SK-N-SH treated with all-trans-retinoic acid at 6 μM for 48 hours (cell line): Measurements from ENCODE around the gene ADGRG1.

Experiments used
- ATAC-seq: fragments of 200-7000 bp; cut with Tn5 transposase; 3 replicates; pipeline ENCODE4 v1.9.1; 2020; ENCODE audit warnings: mild to moderate bottlenecking, moderate library complexity
- ARNTL ChIP-seq: fragments of 450-650 bp; formaldehyde crosslinking; IDR thresholded peaks from 2 replicates; pipeline ENCODE4 v1.5.0; 2020; ENCODE audit warnings: low read depth, mild to moderate bottlenecking, moderate library complexity, borderline replicate concordance
- BACH2 ChIP-seq: fragments of 250-450 bp; sonication (Bioruptor Pico); IDR thresholded peaks from 2 replicates; pipeline ENCODE4 v1.9.0; 2021; ENCODE audit warnings: mild to moderate bottlenecking, borderline replicate concordance
- CSDC2 ChIP-seq: fragments of 250-450 bp; sonication (Bioruptor Pico); IDR thresholded peaks from 2 replicates; pipeline ENCODE4 v1.5.0; 2020; ENCODE audit warnings: mild to moderate bottlenecking, moderate library complexity
- CSRNP3 ChIP-seq: fragments of 250-450 bp; sonication (Bioruptor Pico); IDR thresholded peaks from 2 replicates; pipeline ENCODE4 v1.5.1; 2021; ENCODE audit warnings: mild to moderate bottlenecking, moderate library complexity
- ESRRG ChIP-seq: fragments of 250-450 bp; sonication (Bioruptor Pico); IDR thresholded peaks from 2 replicates; pipeline ENCODE4 v1.6.1; 2021; ENCODE audit warnings: mild to moderate bottlenecking
- POU6F1 ChIP-seq: fragments of 250-450 bp; sonication (Bioruptor Pico); IDR thresholded peaks from 2 replicates; pipeline ENCODE4 v1.8.0; 2021; ENCODE audit warnings: low read depth, mild to moderate bottlenecking, moderate library complexity, borderline replicate concordance
- PPARA ChIP-seq: fragments of 250-450 bp; sonication (Bioruptor Pico); IDR thresholded peaks from 2 replicates; pipeline ENCODE4 v1.5.0; 2020; ENCODE audit warnings: mild to moderate bottlenecking, borderline replicate concordance
- SNAI2 ChIP-seq: fragments of 250-450 bp; sonication (Bioruptor Pico); IDR thresholded peaks from 2 replicates; pipeline ENCODE4 v1.5.0; 2020; ENCODE audit warnings: mild to moderate bottlenecking, moderate library complexity
- TCF4 ChIP-seq: fragments of 250-450 bp; sonication (Bioruptor Pico); IDR thresholded peaks from 2 replicates; pipeline ENCODE4 v1.8.0; 2021; ENCODE audit warnings: mild to moderate bottlenecking, moderate library complexity, borderline replicate concordance
- TOX ChIP-seq: fragments of 250-450 bp; sonication (Bioruptor Pico); IDR thresholded peaks from 2 replicates; pipeline ENCODE4 v1.8.0; 2021; ENCODE audit warnings: mild to moderate bottlenecking, moderate library complexity, borderline replicate concordance
- ZC3H10 ChIP-seq: fragments of 250-450 bp; sonication (Bioruptor Pico); IDR thresholded peaks from 2 replicates; pipeline ENCODE4 v1.5.1; 2021; ENCODE audit warnings: mild to moderate bottlenecking, moderate library complexity
- ZFP3 ChIP-seq: fragments of 250-450 bp; sonication (Bioruptor Pico); IDR thresholded peaks from 2 replicates; pipeline ENCODE4 v1.5.0; 2020; ENCODE audit warnings: mild to moderate bottlenecking, moderate library complexity
- ZFP30 ChIP-seq: fragments of 450-650 bp; formaldehyde crosslinking; IDR thresholded peaks from 2 replicates; pipeline ENCODE4 v1.5.0; 2022; ENCODE audit warnings: mild to moderate bottlenecking, moderate library complexity
- ZNF565 ChIP-seq: fragments of 450-650 bp; formaldehyde crosslinking; conservative IDR thresholded peaks from 2 replicates; pipeline ENCODE4 v1.5.0; 2020; ENCODE audit warnings: low read depth, mild to moderate bottlenecking, moderate library complexity
- ZNF70 ChIP-seq: fragments of 450-650 bp; formaldehyde crosslinking; IDR thresholded peaks from 2 replicates; pipeline ENCODE4 v1.5.0; 2020; ENCODE audit warnings: mild to moderate bottlenecking, moderate library complexity
- ZNF8 ChIP-seq: fragments of 450-650 bp; formaldehyde crosslinking; IDR thresholded peaks from 2 replicates; pipeline ENCODE4 v1.5.0; 2020; ENCODE audit warnings: mild to moderate bottlenecking, moderate library complexity
- TF ChIP-seq, protein P1 (sequence below): fragments of 250-450 bp; sonication (Bioruptor Pico); IDR thresholded peaks from 2 replicates; pipeline ENCODE4 v1.5.1; 2020; ENCODE audit warnings: low read depth, mild to moderate bottlenecking, moderate library complexity
- TF ChIP-seq, protein P2 (sequence below): fragments of 250-450 bp; sonication (Bioruptor Pico); IDR thresholded peaks from 2 replicates; pipeline ENCODE4 v1.8.0; 2020; ENCODE audit warnings: mild to moderate bottlenecking, moderate library complexity, borderline replicate concordance
- TF ChIP-seq, protein P3 (sequence below): fragments of 250-450 bp; sonication (Bioruptor Pico); IDR thresholded peaks from 2 replicates; pipeline ENCODE4 v1.5.0; 2020; ENCODE audit warnings: mild to moderate bottlenecking, moderate library complexity

ADGRG1 gene

DNA sequence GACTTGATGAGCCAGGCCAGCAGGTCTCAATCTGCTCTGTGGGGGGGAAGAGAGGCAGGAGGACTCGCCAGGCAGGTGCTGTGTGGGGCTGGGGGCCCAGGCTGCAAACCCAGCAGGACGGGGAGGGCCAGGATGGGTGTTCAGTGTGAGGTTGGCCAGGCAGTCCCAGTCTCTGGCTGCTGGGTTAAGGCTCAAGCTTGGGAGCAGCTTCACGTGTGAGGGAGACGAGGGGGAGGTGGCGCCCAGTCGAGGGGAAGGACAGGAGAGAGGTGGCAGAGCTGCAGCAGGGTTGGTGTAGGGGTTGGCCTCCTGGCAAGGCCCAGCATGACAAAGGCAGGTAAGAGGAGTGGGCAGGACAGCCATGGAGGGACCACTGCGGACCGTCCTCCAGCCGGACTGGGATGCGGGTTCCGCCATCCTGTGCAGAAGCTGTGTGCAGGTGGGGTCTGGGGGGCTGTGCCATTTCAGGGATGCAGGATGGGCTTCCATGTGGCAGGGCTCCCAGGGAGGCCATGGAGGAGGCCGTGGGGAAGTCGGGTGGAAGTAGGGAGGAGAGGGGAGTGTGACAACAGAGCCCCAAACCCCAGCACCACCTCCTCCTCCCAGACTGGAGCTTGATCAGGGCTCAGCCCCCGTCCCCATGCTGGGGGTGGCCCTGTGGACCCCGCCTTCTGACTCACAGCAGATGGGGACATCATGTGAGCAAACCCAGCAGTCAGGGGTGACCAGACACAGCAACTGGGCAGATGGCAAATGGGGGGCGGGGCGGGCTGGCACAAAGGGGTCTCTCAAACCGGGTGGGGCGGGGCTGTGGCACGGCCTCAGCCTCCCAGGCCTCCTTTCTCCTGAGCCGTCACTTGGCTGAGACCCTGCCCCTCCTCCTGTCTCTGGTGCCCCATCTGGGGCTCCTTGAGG lies 2.8 kb downstream of the ADGRG1 start (continued):
- TF ChIP-seq, protein P1, sequence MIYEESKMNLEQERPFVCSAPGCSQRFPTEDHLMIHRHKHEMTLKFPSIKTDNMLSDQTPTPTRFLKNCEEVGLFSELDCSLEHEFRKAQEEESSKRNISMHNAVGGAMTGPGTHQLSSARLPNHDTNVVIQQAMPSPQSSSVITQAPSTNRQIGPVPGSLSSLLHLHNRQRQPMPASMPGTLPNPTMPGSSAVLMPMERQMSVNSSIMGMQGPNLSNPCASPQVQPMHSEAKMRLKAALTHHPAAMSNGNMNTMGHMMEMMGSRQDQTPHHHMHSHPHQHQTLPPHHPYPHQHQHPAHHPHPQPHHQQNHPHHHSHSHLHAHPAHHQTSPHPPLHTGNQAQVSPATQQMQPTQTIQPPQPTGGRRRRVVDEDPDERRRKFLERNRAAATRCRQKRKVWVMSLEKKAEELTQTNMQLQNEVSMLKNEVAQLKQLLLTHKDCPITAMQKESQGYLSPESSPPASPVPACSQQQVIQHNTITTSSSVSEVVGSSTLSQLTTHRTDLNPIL (CRISPR knock-in tag), result no peak
- TF ChIP-seq SNAI2 (CRISPR knock-in tag), result no peak
- no peak for TF ChIP-seq ZNF565 (CRISPR knock-in tag)
- TF ChIP-seq, all 23 proteins: peak for 0

- ATAC-seq, result peak; percentile 18
- TF ChIP-seq POU6F1 (CRISPR knock-in tag) (no peak), BACH2 (CRISPR knock-in tag) (no peak), TOX (no peak), ESRRG (CRISPR knock-in tag) (no peak), CSRNP3 (CRISPR knock-in tag) (no peak), ZNF8 (no peak), ZNF70 (CRISPR knock-in tag) (no peak), CSDC2 (no peak), ZFP3 (no peak), ARNTL (CRISPR knock-in tag) (no peak), TCF4 (CRISPR knock-in tag) (no peak)
- TF ChIP-seq, protein P1 (CRISPR knock-in tag), result no peak
- TF ChIP-seq, protein P2, sequence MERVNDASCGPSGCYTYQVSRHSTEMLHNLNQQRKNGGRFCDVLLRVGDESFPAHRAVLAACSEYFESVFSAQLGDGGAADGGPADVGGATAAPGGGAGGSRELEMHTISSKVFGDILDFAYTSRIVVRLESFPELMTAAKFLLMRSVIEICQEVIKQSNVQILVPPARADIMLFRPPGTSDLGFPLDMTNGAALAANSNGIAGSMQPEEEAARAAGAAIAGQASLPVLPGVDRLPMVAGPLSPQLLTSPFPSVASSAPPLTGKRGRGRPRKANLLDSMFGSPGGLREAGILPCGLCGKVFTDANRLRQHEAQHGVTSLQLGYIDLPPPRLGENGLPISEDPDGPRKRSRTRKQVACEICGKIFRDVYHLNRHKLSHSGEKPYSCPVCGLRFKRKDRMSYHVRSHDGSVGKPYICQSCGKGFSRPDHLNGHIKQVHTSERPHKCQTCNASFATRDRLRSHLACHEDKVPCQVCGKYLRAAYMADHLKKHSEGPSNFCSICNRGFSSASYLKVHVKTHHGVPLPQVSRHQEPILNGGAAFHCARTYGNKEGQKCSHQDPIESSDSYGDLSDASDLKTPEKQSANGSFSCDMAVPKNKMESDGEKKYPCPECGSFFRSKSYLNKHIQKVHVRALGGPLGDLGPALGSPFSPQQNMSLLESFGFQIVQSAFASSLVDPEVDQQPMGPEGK, result no peak
- TF ChIP-seq, protein P3, sequence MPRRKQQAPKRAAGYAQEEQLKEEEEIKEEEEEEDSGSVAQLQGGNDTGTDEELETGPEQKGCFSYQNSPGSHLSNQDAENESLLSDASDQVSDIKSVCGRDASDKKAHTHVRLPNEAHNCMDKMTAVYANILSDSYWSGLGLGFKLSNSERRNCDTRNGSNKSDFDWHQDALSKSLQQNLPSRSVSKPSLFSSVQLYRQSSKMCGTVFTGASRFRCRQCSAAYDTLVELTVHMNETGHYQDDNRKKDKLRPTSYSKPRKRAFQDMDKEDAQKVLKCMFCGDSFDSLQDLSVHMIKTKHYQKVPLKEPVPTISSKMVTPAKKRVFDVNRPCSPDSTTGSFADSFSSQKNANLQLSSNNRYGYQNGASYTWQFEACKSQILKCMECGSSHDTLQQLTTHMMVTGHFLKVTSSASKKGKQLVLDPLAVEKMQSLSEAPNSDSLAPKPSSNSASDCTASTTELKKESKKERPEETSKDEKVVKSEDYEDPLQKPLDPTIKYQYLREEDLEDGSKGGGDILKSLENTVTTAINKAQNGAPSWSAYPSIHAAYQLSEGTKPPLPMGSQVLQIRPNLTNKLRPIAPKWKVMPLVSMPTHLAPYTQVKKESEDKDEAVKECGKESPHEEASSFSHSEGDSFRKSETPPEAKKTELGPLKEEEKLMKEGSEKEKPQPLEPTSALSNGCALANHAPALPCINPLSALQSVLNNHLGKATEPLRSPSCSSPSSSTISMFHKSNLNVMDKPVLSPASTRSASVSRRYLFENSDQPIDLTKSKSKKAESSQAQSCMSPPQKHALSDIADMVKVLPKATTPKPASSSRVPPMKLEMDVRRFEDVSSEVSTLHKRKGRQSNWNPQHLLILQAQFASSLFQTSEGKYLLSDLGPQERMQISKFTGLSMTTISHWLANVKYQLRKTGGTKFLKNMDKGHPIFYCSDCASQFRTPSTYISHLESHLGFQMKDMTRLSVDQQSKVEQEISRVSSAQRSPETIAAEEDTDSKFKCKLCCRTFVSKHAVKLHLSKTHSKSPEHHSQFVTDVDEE (CRISPR knock-in tag), result no peak
Observed at GRCh38 chr16:57632568-57632967, 4.1 kb downstream of the ADGRG1 start.

DNA sequence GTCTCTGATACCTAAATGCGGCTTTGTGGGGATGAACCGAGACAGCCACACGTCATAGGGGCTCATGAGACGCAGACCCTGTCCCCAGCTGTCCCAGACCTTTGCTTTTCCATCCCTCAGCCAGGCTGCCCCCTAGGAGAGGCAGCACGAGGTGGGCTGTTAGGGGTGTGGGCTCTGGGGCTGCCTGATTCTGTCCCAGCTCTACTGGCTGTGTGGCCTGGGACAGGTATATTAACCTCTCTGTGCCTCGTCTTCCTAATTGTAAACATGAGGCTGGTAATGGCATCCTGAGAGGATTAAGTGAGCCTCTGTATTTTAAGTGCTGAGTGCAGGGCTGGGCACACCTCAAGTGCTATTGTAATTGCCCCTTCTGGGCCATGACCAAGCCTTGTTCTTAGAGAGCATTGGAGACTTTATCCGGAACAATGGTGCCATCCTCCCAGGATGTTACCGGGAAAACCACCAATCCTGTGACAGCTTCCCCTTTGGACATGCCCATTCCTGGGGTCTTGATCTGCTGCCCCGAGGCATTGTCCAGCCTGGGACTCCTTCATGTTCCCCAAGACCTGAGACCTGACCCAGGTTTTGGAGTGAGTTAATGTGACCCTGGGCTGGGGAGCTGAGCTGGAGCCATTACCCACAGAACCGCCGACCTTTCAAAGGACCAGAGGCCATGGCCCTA lies 5.1 kb downstream of the ADGRG1 start:
- ATAC-seq, result no peak
- TF ChIP-seq ZC3H10, result no peak
- no peak for TF ChIP-seq ZFP3
- TF ChIP-seq, protein P1 (CRISPR knock-in tag), result no peak
- no peak for TF ChIP-seq CSRNP3 (CRISPR knock-in tag)
- TF ChIP-seq PPARA, result no peak
- TF ChIP-seq BACH2 (CRISPR knock-in tag), result no peak
- no peak for TF ChIP-seq ZFP30 (CRISPR knock-in tag)
- no peak for TF ChIP-seq ESRRG (CRISPR knock-in tag)
- TF ChIP-seq ZNF8, result no peak
- TF ChIP-seq ZNF70 (CRISPR knock-in tag), result no peak
